Liver (tissue), 3 donors: ENCODE measurements around the gene IL1RAPL2.

ENCODE experiments used
- CTCF ChIP-seq: fragments of 150-350 bp; IDR thresholded peaks from 2 replicates; pipeline ENCODE4 v1.5.1; 2017; ENCODE audit warnings: improper control_type of control experiment, low read depth, low read length; ENCODE audit not compliant: missing input control
- HNF4A ChIP-seq, 2 donors: conservative IDR thresholded peaks; 2 replicates each; pipeline ENCODE4 v1.6.1; 2016; ENCODE audit warnings: antibody characterized with exemption in 2 of 2, mild to moderate bottlenecking in 2 of 2
- HNF4G ChIP-seq: IDR thresholded peaks from 2 replicates; pipeline ENCODE4 v1.6.1; 2016; ENCODE audit warnings: antibody characterized with exemption
- JUND ChIP-seq, 2 donors: IDR thresholded peaks; 2 replicates each; pipeline ENCODE4 v1.6.1; 2016; ENCODE audit warnings: antibody characterized with exemption in 2 of 2
- RXRA ChIP-seq, 2 donors: IDR thresholded peaks; 2 replicates each; pipeline ENCODE4 v1.6.1; 2017 to 2018; ENCODE audit warnings: antibody characterized with exemption in 2 of 2, mild to moderate bottlenecking in 1 of 2
- SP1 ChIP-seq: IDR thresholded peaks from 2 replicates; pipeline ENCODE4 v1.6.1; 2018; ENCODE audit warnings: antibody characterized with exemption, mild to moderate bottlenecking
- TAF1 ChIP-seq: conservative IDR thresholded peaks from 2 replicates; pipeline ENCODE4 v1.6.1; 2016; ENCODE audit warnings: antibody characterized with exemption, mild to moderate bottlenecking
- YY1 ChIP-seq: IDR thresholded peaks from 2 replicates; pipeline ENCODE4 v1.6.1; 2016; ENCODE audit warnings: antibody characterized with exemption, mild to moderate bottlenecking
- TF ChIP-seq, protein P1 (sequence below): IDR thresholded peaks from 2 replicates; pipeline ENCODE4 v1.6.1; 2016; ENCODE audit warnings: antibody characterized with exemption, mild to moderate bottlenecking
- donor health status: healthy.
- donor health status: healthy.

DNA sequence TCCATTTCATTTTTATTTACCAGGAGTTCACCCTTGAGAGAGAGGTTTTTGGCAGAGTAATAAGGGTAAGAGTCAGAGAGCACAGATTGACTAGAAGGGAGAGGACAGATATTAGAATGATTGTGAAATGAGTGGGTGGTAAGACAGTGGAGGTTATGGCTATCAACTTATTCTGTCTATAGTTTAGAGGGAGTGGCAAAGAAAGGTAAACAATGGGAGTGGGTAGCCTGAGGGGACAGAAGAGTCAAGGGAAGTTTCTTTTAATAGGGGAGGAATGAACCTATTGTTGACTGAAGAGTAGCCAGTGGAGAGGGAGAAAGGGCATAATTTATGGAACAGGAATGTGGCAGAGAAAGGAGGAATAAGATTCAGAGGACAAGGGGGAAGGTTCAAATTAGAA, 1069.8 kb downstream of the IL1RAPL2 start:
- no peak for TF ChIP-seq HNF4A (conservative IDR thresholded peaks at IDR 0.05)
- no peak for TF ChIP-seq YY1
- TF ChIP-seq CTCF, result no peak
- no peak for TF ChIP-seq JUND (IDR thresholded peaks at IDR 0.05)
- no peak for TF ChIP-seq HNF4G
- TF ChIP-seq, protein P1, sequence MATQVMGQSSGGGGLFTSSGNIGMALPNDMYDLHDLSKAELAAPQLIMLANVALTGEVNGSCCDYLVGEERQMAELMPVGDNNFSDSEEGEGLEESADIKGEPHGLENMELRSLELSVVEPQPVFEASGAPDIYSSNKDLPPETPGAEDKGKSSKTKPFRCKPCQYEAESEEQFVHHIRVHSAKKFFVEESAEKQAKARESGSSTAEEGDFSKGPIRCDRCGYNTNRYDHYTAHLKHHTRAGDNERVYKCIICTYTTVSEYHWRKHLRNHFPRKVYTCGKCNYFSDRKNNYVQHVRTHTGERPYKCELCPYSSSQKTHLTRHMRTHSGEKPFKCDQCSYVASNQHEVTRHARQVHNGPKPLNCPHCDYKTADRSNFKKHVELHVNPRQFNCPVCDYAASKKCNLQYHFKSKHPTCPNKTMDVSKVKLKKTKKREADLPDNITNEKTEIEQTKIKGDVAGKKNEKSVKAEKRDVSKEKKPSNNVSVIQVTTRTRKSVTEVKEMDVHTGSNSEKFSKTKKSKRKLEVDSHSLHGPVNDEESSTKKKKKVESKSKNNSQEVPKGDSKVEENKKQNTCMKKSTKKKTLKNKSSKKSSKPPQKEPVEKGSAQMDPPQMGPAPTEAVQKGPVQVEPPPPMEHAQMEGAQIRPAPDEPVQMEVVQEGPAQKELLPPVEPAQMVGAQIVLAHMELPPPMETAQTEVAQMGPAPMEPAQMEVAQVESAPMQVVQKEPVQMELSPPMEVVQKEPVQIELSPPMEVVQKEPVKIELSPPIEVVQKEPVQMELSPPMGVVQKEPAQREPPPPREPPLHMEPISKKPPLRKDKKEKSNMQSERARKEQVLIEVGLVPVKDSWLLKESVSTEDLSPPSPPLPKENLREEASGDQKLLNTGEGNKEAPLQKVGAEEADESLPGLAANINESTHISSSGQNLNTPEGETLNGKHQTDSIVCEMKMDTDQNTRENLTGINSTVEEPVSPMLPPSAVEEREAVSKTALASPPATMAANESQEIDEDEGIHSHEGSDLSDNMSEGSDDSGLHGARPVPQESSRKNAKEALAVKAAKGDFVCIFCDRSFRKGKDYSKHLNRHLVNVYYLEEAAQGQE, result no peak
- TF ChIP-seq RXRA (IDR thresholded peaks at IDR 0.05), result no peak
- TF ChIP-seq SP1, result no peak
- TF ChIP-seq TAF1, result no peak
